A549 (cell line): Measurements from ENCODE around the gene ATP8B4. TPM values are rescaled to one million over a fixed set of nuclear protein-coding genes. Genes with fewer than 3 reads are reported as not detected.

Source experiments
- ATAC-seq, 2 experiments: fragments of 200-7000 bp in 1 of 2; fragments of >200 bp in 1 of 2; cut with Nextera tagmentation in 1 of 2; cut with Tn5 transposase in 1 of 2; 3 replicates each; pipeline versions ENCODE4 v1.8.0 to v1.9.1; 2018 to 2020; ENCODE audit warnings: mild to moderate bottlenecking in 1 of 2, moderate library complexity in 1 of 2
- CTCF ChIA-PET: fragments of 300-600 bp; sonication (Branson Sonifier 250); formaldehyde crosslinking; extraction: SDS; loops from one replicate; lab custom pipeline; 2021; ENCODE audit warnings: antibody characterized with exemption, inconsistent platforms; lab: Yijun Ruan, JAX
- POLR2A ChIA-PET: fragments of 350-600 bp; formaldehyde crosslinking; extraction: SDS; loops from one replicate; lab custom pipeline; 2021; ENCODE audit warnings: antibody characterized with exemption, inconsistent platforms; lab: Yijun Ruan, JAX
- DNase-seq, 2 experiments: peaks; one replicate each; pipeline versions ENCODE4 v3.0.0 to v3.0.0-alpha.2; 2011 to 2016; ENCODE audit warnings: low read depth in 1 of 2, low spot score in 1 of 2
- FAIRE-seq: peaks from 2 replicates; lab custom pipeline; 2011; peaks lifted over from hg19 to GRCh38; lab: Jason Lieb, UNC
- H3K27ac ChIP-seq, 2 experiments: fragments of >200 bp; sonication (Bioruptor Twin); formaldehyde crosslinking; 3 replicates each; pipeline ENCODE4 v1.5.1; 2016 to 2017
- H3K4me1 ChIP-seq: fragments of >200 bp; sonication (Bioruptor Twin); formaldehyde crosslinking; 3 replicates; pipeline ENCODE4 v1.6.1; 2016
- H3K4me2 ChIP-seq: fragments of >200 bp; sonication (Bioruptor Twin); formaldehyde crosslinking; 3 replicates; pipeline ENCODE4 v1.6.1; 2016
- H3K4me3 ChIP-seq: fragments of >200 bp; sonication (Bioruptor Twin); formaldehyde crosslinking; 3 replicates; pipeline ENCODE4 v1.5.1; 2016
- H3K9me3 ChIP-seq: fragments of >200 bp; sonication (Bioruptor Twin); formaldehyde crosslinking; 3 replicates; pipeline ENCODE4 v1.6.1; 2016
- BCL3 ChIP-seq: fragments of >200 bp; sonication (Bioruptor Twin); formaldehyde crosslinking; IDR thresholded peaks from 3 replicates; pipeline ENCODE4 v1.6.1; 2016
- BHLHE40 ChIP-seq: IDR thresholded peaks from 2 replicates; pipeline ENCODE4 v1.6.1; 2012; ENCODE audit warnings: low read depth, low read length, inconsistent platforms
- CTCF ChIP-seq: fragments of >200 bp; sonication (Bioruptor Twin); formaldehyde crosslinking; IDR thresholded peaks from 3 replicates; pipeline ENCODE4 v1.5.1; 2016
- EP300 ChIP-seq, 2 experiments: fragments of >200 bp; sonication (Bioruptor Twin); formaldehyde crosslinking; IDR thresholded peaks; 2 replicates in 1 of 2; 3 replicates in 1 of 2; pipeline ENCODE4 v1.6.1; 2016 to 2017
- ESRRA ChIP-seq: fragments of 150-350 bp; IDR thresholded peaks from 2 replicates; pipeline ENCODE4 v1.6.1; 2014; ENCODE audit warnings: mild to moderate bottlenecking, low read length, borderline replicate concordance
- FOSL2 ChIP-seq, 2 experiments: fragments of 450-650 bp in 1 of 2; fragments of >200 bp in 1 of 2; sonication (Bioruptor Twin) in 1 of 2; formaldehyde crosslinking; IDR thresholded peaks; 2 replicates each; pipeline versions ENCODE4 v1.5.0 to v1.6.1; 2016 to 2020; ENCODE audit warnings: mild to moderate bottlenecking in 1 of 2, moderate library complexity in 1 of 2
- FOXS1 ChIP-seq: fragments of 250-450 bp; sonication (Bioruptor Pico); IDR thresholded peaks from 2 replicates; pipeline ENCODE4 v1.5.0; 2020; ENCODE audit warnings: mild to moderate bottlenecking, moderate library complexity
- HDAC2 ChIP-seq: fragments of 200-600 bp; sonication (generic); IDR thresholded peaks from 2 replicates; pipeline ENCODE4 v1.6.1; 2016
- HES2 ChIP-seq: fragments of >200 bp; sonication (Bioruptor Twin); formaldehyde crosslinking; IDR thresholded peaks from 2 replicates; pipeline ENCODE4 v1.6.1; 2016
- JUN ChIP-seq, 2 experiments: fragments of >200 bp; sonication (Bioruptor Twin); formaldehyde crosslinking; IDR thresholded peaks; 2 replicates in 1 of 2; 3 replicates in 1 of 2; pipeline ENCODE4 v1.6.1; 2016 to 2017
- KDM5A ChIP-seq: fragments of 200-600 bp; sonication (generic); IDR thresholded peaks from 2 replicates; pipeline ENCODE4 v1.6.1; 2016; ENCODE audit warnings: antibody characterized with exemption, mild to moderate bottlenecking
- MAX ChIP-seq: IDR thresholded peaks from 2 replicates; pipeline ENCODE4 v1.6.1; 2012
- NFE2L2 ChIP-seq: fragments of 150-350 bp; conservative IDR thresholded peaks from 2 replicates; pipeline ENCODE4 v1.6.1; 2014; ENCODE audit warnings: low read length
- NR3C1 ChIP-seq: fragments of >200 bp; sonication (Bioruptor Twin); formaldehyde crosslinking; IDR thresholded peaks from 3 replicates; pipeline ENCODE4 v1.6.1; 2017
- POLR2A ChIP-seq: IDR thresholded peaks from 2 replicates; pipeline ENCODE4 v1.6.1; 2012; ENCODE audit warnings: mild to moderate bottlenecking, low read length
- RAD21 ChIP-seq, 2 experiments: fragments of >200 bp in 1 of 2; sonication (Bioruptor Twin) in 1 of 2; formaldehyde crosslinking in 1 of 2; IDR thresholded peaks in 1 of 2; conservative IDR thresholded peaks in 1 of 2; 2 replicates in 1 of 2; 3 replicates in 1 of 2; pipeline ENCODE4 v1.6.1; 2012 to 2018; ENCODE audit warnings: inconsistent platforms in 1 of 2
- RCOR1 ChIP-seq: fragments of 150-350 bp; IDR thresholded peaks from 2 replicates; pipeline ENCODE4 v1.6.1; 2014; ENCODE audit warnings: antibody characterized with exemption, low read length, low read depth
- SMC3 ChIP-seq: fragments of >200 bp; sonication (Bioruptor Twin); formaldehyde crosslinking; IDR thresholded peaks from 3 replicates; pipeline ENCODE4 v1.6.1; 2018; ENCODE audit warnings: inconsistent platforms
- TFCP2L1 ChIP-seq: fragments of 250-450 bp; sonication (Bioruptor Pico); IDR thresholded peaks from 2 replicates; pipeline ENCODE4 v1.5.0; 2021; ENCODE audit warnings: mild to moderate bottlenecking
- ZC3H11A ChIP-seq: fragments of 450-650 bp; IDR thresholded peaks from 2 replicates; pipeline ENCODE4 v1.6.1; 2014; ENCODE audit warnings: antibody characterized with exemption, mild to moderate bottlenecking
- WGBS: methylation state at CpG from one replicate; pipeline ENCODE4 v1.1.6; 2017; ENCODE audit errors: missing lambda C conversion rate; 5-methylcytosine and 5-hydroxymethylcytosine counted together
- polyA plus RNA-seq, 4 experiments: library from polyadenylated mRNA; depleted of rRNA in 3 of 4; stranded (reverse); fragments of >200 nt; fragmentation: RNase III in 1 of 4; extraction: RNeasy Plus Mini Kit Qiagen cat#74134 plus additional on column Dnase treatment in 1 of 4; gene quantifications; 2 replicates in 3 of 4; 3 replicates in 1 of 4; pipeline ENCODE4 v1.2.3, GENCODE V29; 2011 to 2017
- TF ChIP-seq, protein P1 (sequence below): IDR thresholded peaks from 2 replicates; pipeline ENCODE4 v1.6.1; 2012; ENCODE audit warnings: low read depth, borderline replicate concordance

ATP8B4 gene
- polyA plus RNA-seq, 2 of the 4 experiments (the other 2 are of a cell fraction), result 0.88 to 1.7 TPM

- 68% methylated on average over 4 of the region's 4 CpGs for WGBS
- no peak overlapping the region for H3K4me3 ChIP-seq
- POLR2A ChIA-PET, result no interaction called here
- CTCF ChIA-PET, result interaction anchor here (0.9 kb wide), 2 partner anchors 9 to 14 kb away, joined by 3 read pairs; no protein-coding TSS in a partner anchor
- H3K9me3 ChIP-seq, result peaks cover 43% of the 10 kb centered on the region
- FAIRE-seq, result no peak
- H3K4me2 ChIP-seq, result no peak overlapping the region
- TF ChIP-seq FOSL2 (IDR thresholded peaks at IDR 0.05), result no peak
- TF ChIP-seq FOSL2 (CRISPR knock-in tag; IDR thresholded peaks at IDR 0.05), result no peak
- TF ChIP-seq TFCP2L1 (CRISPR knock-in tag), result no peak
- TF ChIP-seq ZC3H11A, result no peak
- TF ChIP-seq HES2, result no peak
- no peak for TF ChIP-seq MAX
- TF ChIP-seq ESRRA, result no peak
- no peak for TF ChIP-seq POLR2A
- TF ChIP-seq CTCF, result no peak
- no peak for TF ChIP-seq JUN (IDR thresholded peaks at IDR 0.05)
- no peak for TF ChIP-seq RCOR1
- no peak for ATAC-seq
- no peak for DNase-seq
- peak overlapping the region in 1 of 2 experiments; percentile 89; a peak in 2 of 6 replicates for H3K27ac ChIP-seq
- H3K4me1 ChIP-seq, result peaks cover 15% of the 10 kb centered on the region
Observed at GRCh38 chr15:49842031-49842730, 276.9 kb downstream of the ATP8B4 start.

- Histone ChIP-seq H3K27ac (peak overlapping the region; percentile 65 to 82), H3K4me2 (peak overlapping the region; percentile 19; the same call in 2 of the 3 replicates), H3K4me1 (peaks cover 23% of the 10 kb centered on the region), H3K4me3 (no peak overlapping the region), H3K9me3 (0 out of 3 replicates have a peak, but pooled peaks cover 6% of the 10 kb centered on the region)
- ChIA-PET CTCF (interaction anchor here (0.6 to 1.8 kb wide), 17 partner anchors 10 to 302 kb away, joined by 3 to 6 read pairs (median 4); no protein-coding TSS in a partner anchor), POLR2A (interaction anchor here (1.0 kb wide), 1 partner anchor 219 kb away, joined by 3 read pairs; no protein-coding TSS in a partner anchor)
- FAIRE-seq (peak; percentile 43), DNase-seq (peak in 1 of 2 experiments; percentile 79), ATAC-seq (peak; percentile 93 to 94)
- 48% methylated on average over 8 of the region's 8 CpGs for WGBS
- TF ChIP-seq CTCF (peak; percentile 54), KDM5A (no peak), BHLHE40 (no peak), BCL3 (no peak), FOSL2 (IDR thresholded peaks at IDR 0.05) (no peak), FOSL2 (CRISPR knock-in tag; IDR thresholded peaks at IDR 0.05) (peak; percentile 4; the same call in 1 of the 2 replicates), RAD21 (conservative IDR thresholded peaks at IDR 0.05 in 1 of 2, IDR thresholded peaks at IDR 0.05 in 1 of 2) (peak; percentile 70 to 75), NFE2L2 (no peak), NR3C1 (no peak), SMC3 (peak; percentile 60), HDAC2 (no peak), EP300 (IDR thresholded peaks at IDR 0.05) (0 out of 5 replicates have a peak, but pooled peaks of 1 of the 2 experiments have one; percentile 11), FOXS1 (CRISPR knock-in tag) (no peak)
- TF ChIP-seq, protein P1, sequence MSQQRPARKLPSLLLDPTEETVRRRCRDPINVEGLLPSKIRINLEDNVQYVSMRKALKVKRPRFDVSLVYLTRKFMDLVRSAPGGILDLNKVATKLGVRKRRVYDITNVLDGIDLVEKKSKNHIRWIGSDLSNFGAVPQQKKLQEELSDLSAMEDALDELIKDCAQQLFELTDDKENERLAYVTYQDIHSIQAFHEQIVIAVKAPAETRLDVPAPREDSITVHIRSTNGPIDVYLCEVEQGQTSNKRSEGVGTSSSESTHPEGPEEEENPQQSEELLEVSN, result no peak
Observed at GRCh38 chr15:49832511-49832910, 286.5 kb downstream of the ATP8B4 start.
